Endothelial cell of umbilical vein (primary cell): ENCODE results near the gene CNOT6. TPM values are rescaled to one million over a fixed set of nuclear protein-coding genes. Genes with fewer than 3 reads are reported as not detected.
"Not testable (repeated sequence)": the region's sequence is repeated elsewhere in the genome, so short reads cannot be mapped to it uniquely, and the experiment has no call there.

ENCODE experiments used
- BruUV-seq: library from RNA; stranded (reverse); fragments of 400-500 nt; replicated peaks from 2 replicates; lab custom pipeline; 2021; lab: Mats Ljungman, UMichigan
- CTCF ChIA-PET: fragments of 300-600, 350-600 bp; sonication (Branson Sonifier 250); formaldehyde crosslinking; loops from one replicate; lab custom pipeline; 2021; ENCODE audit warnings: antibody characterized with exemption, inconsistent platforms; lab: Charles Lee
- POLR2A ChIA-PET: fragments of 300-600, 350-600 bp; sonication (Branson Sonifier 250); formaldehyde crosslinking; loops from one replicate; lab custom pipeline; 2021; ENCODE audit warnings: antibody characterized with exemption, inconsistent platforms; lab: Charles Lee
- DNase-seq: peaks from one replicate; pipeline ENCODE4 v3.0.0-alpha.2; 2011; ENCODE audit warnings: low read depth, low spot score
- FAIRE-seq: peaks from 2 replicates; lab custom pipeline; 2011; peaks lifted over from hg19 to GRCh38; lab: Jason Lieb, UNC
- H2AFZ ChIP-seq: 2 replicates; pipeline ENCODE4 v1.6.0; 2012; ENCODE audit warnings: low read depth, low read length, control low read depth, inconsistent platforms
- H3K27ac ChIP-seq: 2 replicates; pipeline ENCODE4 v1.5.1; 2011; ENCODE audit warnings: low read depth, mild to moderate bottlenecking, control low read depth, low read length, moderate library complexity; ENCODE audit not compliant: insufficient read depth
- H3K27me3 ChIP-seq, 2 experiments: 2 replicates each; pipeline versions ENCODE4 v1.6.0 to v1.6.1; 2011; ENCODE audit warnings: low read length in 2 of 2, mixed read lengths in 1 of 2; ENCODE audit not compliant: control insufficient read depth in 2 of 2, insufficient read depth in 2 of 2
- H3K36me3 ChIP-seq, 2 experiments: 2 replicates in 1 of 2; 3 replicates in 1 of 2; pipeline ENCODE4 v1.5.1; 2011; ENCODE audit warnings: low read length in 2 of 2, mild to moderate bottlenecking in 1 of 2, moderate library complexity in 1 of 2; ENCODE audit not compliant: control insufficient read depth in 2 of 2, insufficient read depth in 2 of 2; ENCODE audit errors: extremely low read depth in 1 of 2
- H3K4me1 ChIP-seq: 3 replicates; pipeline ENCODE4 v1.5.1; 2011; ENCODE audit warnings: mild to moderate bottlenecking, low read length; ENCODE audit not compliant: control insufficient read depth, insufficient read depth; ENCODE audit errors: extremely low read depth
- H3K4me2 ChIP-seq: 2 replicates; pipeline ENCODE4 v1.6.1; 2011; ENCODE audit warnings: low read length, control low read depth, mixed read lengths; ENCODE audit not compliant: insufficient read depth
- H3K4me3 ChIP-seq, 3 experiments: fragments of 200-600 bp in 1 of 3; sonication (generic), shearing (Covaris generic) in 1 of 3; replicated peaks in 1 of 3; 2 replicates each; pipeline ENCODE4 v1.5.1; 2011 to 2016; ENCODE audit warnings: control low read depth in 3 of 3, low read length in 3 of 3, mild to moderate bottlenecking in 2 of 3, inconsistent platforms in 1 of 3, low read depth in 1 of 3, moderate library complexity in 1 of 3; ENCODE audit not compliant: insufficient read depth in 1 of 3
- H3K79me2 ChIP-seq: 2 replicates; pipeline ENCODE4 v1.6.0; 2012; ENCODE audit warnings: low read length, inconsistent platforms; ENCODE audit not compliant: control insufficient read depth, insufficient read depth
- H3K9ac ChIP-seq: replicated peaks from 2 replicates; pipeline ENCODE3; 2011; ENCODE audit warnings: low read length, control low read depth; ENCODE audit not compliant: insufficient read depth; ENCODE audit errors: extremely low read depth
- H3K9me1 ChIP-seq: replicated peaks from 3 replicates; pipeline ENCODE4 v1.6.0; 2011; ENCODE audit warnings: mild to moderate bottlenecking, low read length; ENCODE audit not compliant: control insufficient read depth, insufficient read depth; ENCODE audit errors: extremely low read depth
- H3K9me3 ChIP-seq: replicated peaks from 2 replicates; pipeline ENCODE4 v1.5.1; 2012; ENCODE audit warnings: low read length, inconsistent platforms; ENCODE audit not compliant: control insufficient read depth, insufficient read depth
- H4K20me1 ChIP-seq: replicated peaks from 2 replicates; pipeline ENCODE3; 2011; ENCODE audit warnings: mild to moderate bottlenecking, low read length; ENCODE audit not compliant: control insufficient read depth, insufficient read depth; ENCODE audit errors: extremely low read depth
- EZH2 ChIP-seq: IDR thresholded peaks from 2 replicates; pipeline ENCODE4 v1.6.1; 2012; ENCODE audit warnings: borderline replicate concordance, low read depth, mild to moderate bottlenecking, moderate library complexity, low read length, inconsistent platforms; ENCODE audit not compliant: severe bottlenecking
- FOS ChIP-seq: IDR thresholded peaks from 2 replicates; pipeline ENCODE4 v1.6.1; 2011; ENCODE audit warnings: mild to moderate bottlenecking, low read length, moderate library complexity, borderline replicate concordance; ENCODE audit not compliant: insufficient read depth
- GATA2 ChIP-seq: IDR thresholded peaks from 2 replicates; pipeline ENCODE4 v1.7.0; 2011; ENCODE audit warnings: low read depth, mild to moderate bottlenecking, moderate library complexity, mixed read lengths, low read length; ENCODE audit not compliant: insufficient read length, insufficient read depth
- JUN ChIP-seq: IDR thresholded peaks from 2 replicates; pipeline ENCODE4 v1.6.1; 2011; ENCODE audit warnings: borderline replicate concordance, low read depth; ENCODE audit not compliant: insufficient read length, insufficient read depth
- MYC ChIP-seq: IDR thresholded peaks from one replicate; pipeline ENCODE4 v1.6.1; 2011; ENCODE audit warnings: mild to moderate bottlenecking, low read depth, low read length
- POLR2A ChIP-seq: IDR thresholded peaks from 2 replicates; pipeline ENCODE4 v1.6.1; 2012; ENCODE audit warnings: low read depth, mild to moderate bottlenecking, control low read depth, low read length
- POLR2AphosphoS5 ChIP-seq: IDR thresholded peaks from 2 replicates; pipeline ENCODE4 v1.6.1; 2012; ENCODE audit warnings: low read depth, mild to moderate bottlenecking, control low read depth, low read length, moderate library complexity; ENCODE audit not compliant: insufficient read depth
- dilution Hi-C: fragments of 300-500 bp; cut with MboI; formaldehyde crosslinking; loops from one replicate; pipeline ENCODE4 v1.15.0; 2019; ENCODE audit warnings: low sequenced_read_pairs; ENCODE audit not compliant: extremely low pct_ligation_motif_present
- intact Hi-C: fragments of 100-400 bp; cut with micrococcal nuclease; formaldehyde crosslinking; loops from one replicate; pipeline ENCODE4 v1.10.0; 2022
- polyA plus RNA-seq, 4 experiments: library from polyadenylated mRNA; depleted of rRNA in 3 of 4; stranded (reverse) in 3 of 4; unstranded in 1 of 4; fragments of >200 nt; gene quantifications; 2 replicates each; pipeline versions ENCODE4 v1.2.1 to v1.2.3, GENCODE V29; 2011 to 2012; ENCODE audit warnings: missing spikeins in 1 of 4
- total RNA-seq: library from RNA; stranded (reverse); gene quantifications from 2 replicates; pipeline ENCODE4 v1.2.3, GENCODE V29; 2021
- TF ChIP-seq, protein P1 (sequence below): IDR thresholded peaks from 2 replicates; pipeline ENCODE4 v1.6.1; 2011; ENCODE audit not compliant: insufficient read depth, insufficient read length
- TF ChIP-seq, protein P2 (sequence below), 2 donors: IDR thresholded peaks; 1 replicate in 1 of 2; 2 replicates in 1 of 2; pipeline ENCODE4 v1.5.1; 2011; ENCODE audit warnings: low read length in 2 of 2, mild to moderate bottlenecking in 2 of 2, moderate library complexity in 2 of 2, control low read depth in 1 of 2, inconsistent platforms in 1 of 2, low read depth in 1 of 2; ENCODE audit not compliant: insufficient read depth in 1 of 2; ENCODE audit errors: extremely low read depth in 1 of 2

CNOT6 gene
- total and polyA plus RNA-seq, 2 donors (not counting 3 experiments of a cell fraction or from before 2014, with no cell fraction given): 9.2 to 33.8 TPM

DNA sequence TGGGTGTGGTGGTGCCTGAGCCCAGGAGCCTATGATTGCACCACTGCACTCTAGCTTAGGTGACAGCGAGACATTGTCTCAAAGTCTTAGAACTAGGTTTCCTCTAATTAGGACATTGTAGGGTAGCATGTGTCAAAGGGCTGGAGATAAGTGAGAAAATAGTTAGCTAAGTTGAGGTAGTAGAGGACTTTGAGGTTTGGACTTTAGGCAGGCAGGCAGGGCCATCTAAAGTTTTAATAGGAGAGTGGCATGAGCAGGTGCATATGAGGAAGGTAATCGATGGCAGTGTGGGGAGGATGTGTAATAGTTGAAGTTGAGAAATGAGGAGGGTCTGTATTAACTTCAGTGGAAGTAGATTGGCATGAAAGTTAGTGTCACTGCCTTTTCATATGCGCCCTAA lies 21.1 kb downstream of the CNOT6 start:
- H3K27me3 ChIP-seq: no peaks in the 10 kb centered on the region
- H3K4me2 ChIP-seq: no peak overlapping the region
- no peak overlapping the region for H3K27ac ChIP-seq
- dilution Hi-C loops (no loop called here), intact Hi-C loops (no loop called here)
- H3K4me3 ChIP-seq: no peak overlapping the region
- TF ChIP-seq JUN (no peak), EZH2 (no peak), GATA2 (no peak), POLR2A (no peak), POLR2AphosphoS5 (no peak), FOS (no peak), MYC (no peak)
- TF ChIP-seq, protein P1, sequence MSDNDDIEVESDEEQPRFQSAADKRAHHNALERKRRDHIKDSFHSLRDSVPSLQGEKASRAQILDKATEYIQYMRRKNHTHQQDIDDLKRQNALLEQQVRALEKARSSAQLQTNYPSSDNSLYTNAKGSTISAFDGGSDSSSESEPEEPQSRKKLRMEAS: no peak
- TF ChIP-seq, protein P2, sequence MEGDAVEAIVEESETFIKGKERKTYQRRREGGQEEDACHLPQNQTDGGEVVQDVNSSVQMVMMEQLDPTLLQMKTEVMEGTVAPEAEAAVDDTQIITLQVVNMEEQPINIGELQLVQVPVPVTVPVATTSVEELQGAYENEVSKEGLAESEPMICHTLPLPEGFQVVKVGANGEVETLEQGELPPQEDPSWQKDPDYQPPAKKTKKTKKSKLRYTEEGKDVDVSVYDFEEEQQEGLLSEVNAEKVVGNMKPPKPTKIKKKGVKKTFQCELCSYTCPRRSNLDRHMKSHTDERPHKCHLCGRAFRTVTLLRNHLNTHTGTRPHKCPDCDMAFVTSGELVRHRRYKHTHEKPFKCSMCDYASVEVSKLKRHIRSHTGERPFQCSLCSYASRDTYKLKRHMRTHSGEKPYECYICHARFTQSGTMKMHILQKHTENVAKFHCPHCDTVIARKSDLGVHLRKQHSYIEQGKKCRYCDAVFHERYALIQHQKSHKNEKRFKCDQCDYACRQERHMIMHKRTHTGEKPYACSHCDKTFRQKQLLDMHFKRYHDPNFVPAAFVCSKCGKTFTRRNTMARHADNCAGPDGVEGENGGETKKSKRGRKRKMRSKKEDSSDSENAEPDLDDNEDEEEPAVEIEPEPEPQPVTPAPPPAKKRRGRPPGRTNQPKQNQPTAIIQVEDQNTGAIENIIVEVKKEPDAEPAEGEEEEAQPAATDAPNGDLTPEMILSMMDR (IDR thresholded peaks at IDR 0.05; ENCODE audit: extremely low read depth in 1 of 2, insufficient read depth in 1 of 2, low read depth in 1 of 2, low read length in 2 of 2): no peak
- POLR2A ChIA-PET: no interaction called here
- no peaks in the 10 kb centered on the region for H3K9me1 ChIP-seq
- H3K4me1 ChIP-seq: no peaks in the 10 kb centered on the region
- H3K9me3 ChIP-seq: no peaks in the 10 kb centered on the region
- FAIRE-seq (no peak), DNase-seq (no peak)
- peaks cover 9% of the 10 kb centered on the region for H4K20me1 ChIP-seq
- H3K79me2 ChIP-seq: peaks cover 87% of the 10 kb centered on the region
- H3K36me3 ChIP-seq: no peaks in the 10 kb centered on the region
- H2AFZ ChIP-seq: no peak overlapping the region
- no TSS peak for BruUV-seq
- H3K9ac ChIP-seq: no peak overlapping the region
- CTCF ChIA-PET: no interaction called here

DNA sequence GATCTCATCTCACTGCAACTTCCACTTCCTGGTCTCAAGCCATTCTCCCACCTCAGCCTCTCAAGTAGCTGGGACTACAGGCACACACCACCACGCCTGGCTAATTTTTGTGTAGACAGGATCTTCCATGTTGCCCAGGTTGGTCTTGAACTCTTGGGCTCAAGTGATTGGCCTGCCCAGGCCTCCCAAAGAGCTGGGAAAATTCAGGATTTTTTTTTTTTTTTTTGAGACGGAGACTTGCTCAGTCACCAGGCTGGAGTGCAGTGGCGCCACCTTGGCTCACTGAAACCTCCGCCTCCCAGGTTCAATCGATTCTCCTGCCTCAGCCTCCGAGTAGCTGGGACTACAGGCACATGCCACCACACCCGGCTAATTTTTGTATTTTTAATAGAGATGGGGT lies 21.8 kb downstream of the CNOT6 start:
- FAIRE-seq: peak; percentile 55
- CTCF ChIA-PET, H2AFZ ChIP-seq, H3K4me1 ChIP-seq, DNase-seq, H4K20me1 ChIP-seq, H3K9me1 ChIP-seq, dilution Hi-C loops, intact Hi-C loops, H3K9ac ChIP-seq, H3K27me3 ChIP-seq, BruUV-seq, H3K27ac ChIP-seq, H3K4me2 ChIP-seq, H3K36me3 ChIP-seq, H3K4me3 ChIP-seq, POLR2A ChIA-PET, H3K9me3 ChIP-seq: not testable (repeated sequence)
- H3K79me2 ChIP-seq: peaks cover 85% of the 10 kb centered on the region
